OCI-LY7 (cell line): ENCODE measurements around the gene GDAP2. TPM values are rescaled to one million over a fixed set of nuclear protein-coding genes. Genes with fewer than 3 reads are reported as not detected.

ENCODE experiments used
- BruUV-seq: library from RNA; stranded (reverse); fragments of 400-500 nt; replicated peaks from 2 replicates; lab custom pipeline; 2021; lab: Mats Ljungman, UMichigan
- CTCF ChIA-PET: fragments of 300-600 bp; sonication (Branson Sonifier 250); formaldehyde crosslinking; loops from one replicate; lab custom pipeline; 2022; ENCODE audit warnings: antibody characterized with exemption; ENCODE audit not compliant: unreplicated experiment; lab: Charles Lee
- POLR2A ChIA-PET: fragments of 300-600 bp; sonication (Branson Sonifier 250); formaldehyde crosslinking; loops from one replicate; lab custom pipeline; 2022; ENCODE audit warnings: antibody characterized with exemption; lab: Charles Lee
- DNase-seq: peaks from one replicate; pipeline ENCODE4 v3.0.0-alpha.2; 2015; ENCODE audit warnings: low spot score
- H2AFZ ChIP-seq: fragments of 200-600 bp; sonication (generic), shearing (Covaris generic); 2 replicates; pipeline ENCODE4 v1.6.1; 2014; ENCODE audit warnings: mild to moderate bottlenecking, antibody characterized with exemption, low read length, moderate library complexity
- H3K27ac ChIP-seq: fragments of 200-600 bp; sonication (generic); 2 replicates; pipeline ENCODE4 v1.5.1; 2014; ENCODE audit warnings: mixed run types, low read depth, mild to moderate bottlenecking, moderate library complexity, low read length, inconsistent platforms; ENCODE audit not compliant: poor library complexity, severe bottlenecking
- H3K36me3 ChIP-seq: fragments of 200-600 bp; sonication (generic); 2 replicates; pipeline ENCODE4 v1.6.1; 2014; ENCODE audit warnings: mild to moderate bottlenecking, antibody characterized with exemption, low read length, moderate library complexity, mixed read lengths; ENCODE audit not compliant: insufficient read depth
- H3K4me1 ChIP-seq: fragments of 200-600 bp; sonication (generic); 2 replicates; pipeline ENCODE4 v1.5.1; 2014; ENCODE audit warnings: mild to moderate bottlenecking, low read length; ENCODE audit not compliant: insufficient read depth, poor library complexity, severe bottlenecking
- H3K4me2 ChIP-seq: fragments of 200-600 bp; sonication (generic); 2 replicates; pipeline ENCODE4 v1.6.1; 2014; ENCODE audit warnings: mild to moderate bottlenecking, low read length
- H3K4me3 ChIP-seq: fragments of 200-600 bp; sonication (generic); 2 replicates; pipeline ENCODE4 v1.5.1; 2014; ENCODE audit warnings: mild to moderate bottlenecking, low read depth, low read length; ENCODE audit not compliant: poor library complexity, severe bottlenecking
- H3K79me2 ChIP-seq: fragments of 200-600 bp; sonication (generic); 2 replicates; pipeline ENCODE4 v1.6.1; 2016; ENCODE audit warnings: low read depth, mild to moderate bottlenecking, low read length, moderate library complexity, mixed read lengths; ENCODE audit not compliant: insufficient read depth
- H3K9me2 ChIP-seq: fragments of 200-600 bp; sonication (generic); 2 replicates; pipeline ENCODE4 v1.6.1; 2016; ENCODE audit warnings: mild to moderate bottlenecking, low read length, mixed read lengths; ENCODE audit not compliant: insufficient read depth
- H3K9me3 ChIP-seq: fragments of 200-600 bp; sonication (generic); 2 replicates; pipeline ENCODE4 v1.6.1; 2014; ENCODE audit warnings: mild to moderate bottlenecking, mixed run types, low read length, mixed read lengths
- H4K20me1 ChIP-seq: fragments of 200-600 bp; sonication (generic); 2 replicates; pipeline ENCODE4 v1.6.1; 2014; ENCODE audit warnings: mild to moderate bottlenecking, antibody characterized with exemption, low read length, moderate library complexity, mixed read lengths; ENCODE audit not compliant: insufficient read depth
- CTCF ChIP-seq: fragments of 200-600 bp; sonication (generic); conservative IDR thresholded peaks from 2 replicates; pipeline ENCODE4 v1.5.1; 2014; ENCODE audit warnings: mild to moderate bottlenecking, antibody characterized with exemption, low read length, moderate library complexity, mixed read lengths
- EZH2phosphoT487 ChIP-seq: fragments of 200-600 bp; sonication (generic); IDR thresholded peaks from 2 replicates; pipeline ENCODE4 v1.6.1; 2018; ENCODE audit warnings: low read depth, borderline replicate concordance, mild to moderate bottlenecking, mixed run types, antibody characterized with exemption, low read length, moderate library complexity, mixed read lengths
- intact Hi-C: fragments of 100-400 bp; cut with micrococcal nuclease; formaldehyde crosslinking; loops from one replicate; pipeline ENCODE4 v1.10.0; 2022; ENCODE audit not compliant: unreplicated experiment
- total RNA-seq, 2 experiments: library from RNA; depleted of rRNA in 1 of 2; stranded (reverse); fragments of >200 nt in 1 of 2; shearing (Covaris generic) in 1 of 2; gene quantifications; 2 replicates each; pipeline ENCODE4 v1.2.3, GENCODE V29; 2014 to 2022

GDAP2 gene
- total RNA-seq, 2 experiments from 2014 or later, result 13.9 to 26.8 TPM

- Histone ChIP-seq H2AFZ (no peak overlapping the region), H3K4me2 (no peak overlapping the region), H3K4me1 (no peaks in the 10 kb centered on the region), H3K79me2 (no peaks in the 10 kb centered on the region), H3K27ac (no peak overlapping the region), H3K36me3 (no peaks in the 10 kb centered on the region), H4K20me1 (no peaks in the 10 kb centered on the region), H3K9me3 (peaks cover 10% of the 10 kb centered on the region; the same call in 1 of the 2 replicates), H3K9me2 (no peaks in the 10 kb centered on the region), H3K4me3 (no peak overlapping the region)
- no peak for DNase-seq
- intact Hi-C loops, result no loop called here
- BruUV-seq, result no TSS peak
- TF ChIP-seq EZH2phosphoT487, result no peak
- ChIA-PET POLR2A (interaction anchor here (1.1 to 2.0 kb wide), 3 partner anchors 10 to 55 kb away, joined by 3 to 7 read pairs (median 3); no protein-coding TSS in a partner anchor), CTCF (no interaction called here)
These were observed 104.8 kb downstream of the GDAP2 start for GRCh38 chr1:117824616-117825015.

GRCh38 chr1:117821774-117822482 is 107.5 kb downstream of the GDAP2 start:
- ChIA-PET CTCF (no interaction called here), POLR2A (interaction anchor here (0.5 kb wide), 1 partner anchor 20 kb away, joined by 3 read pairs; no protein-coding TSS in a partner anchor)
- intact Hi-C loops, result no loop called here
- peaks cover 10% of the 10 kb centered on the region; the same call in 1 of the 2 replicates for H3K9me3 ChIP-seq
- no peaks in the 10 kb centered on the region for H3K79me2 ChIP-seq
- BruUV-seq, result no TSS peak
- H3K36me3 ChIP-seq, result no peaks in the 10 kb centered on the region
- peak; percentile 67 for DNase-seq
- no peaks in the 10 kb centered on the region for H3K9me2 ChIP-seq
- no peaks in the 10 kb centered on the region for H3K4me1 ChIP-seq
- H3K27ac ChIP-seq, result no peak overlapping the region
- no peak overlapping the region for H3K4me3 ChIP-seq
- H4K20me1 ChIP-seq, result no peaks in the 10 kb centered on the region
- no peak overlapping the region for H2AFZ ChIP-seq
- no peak for TF ChIP-seq EZH2phosphoT487
- TF ChIP-seq CTCF, result no peak
- H3K4me2 ChIP-seq, result no peak overlapping the region

DNA sequence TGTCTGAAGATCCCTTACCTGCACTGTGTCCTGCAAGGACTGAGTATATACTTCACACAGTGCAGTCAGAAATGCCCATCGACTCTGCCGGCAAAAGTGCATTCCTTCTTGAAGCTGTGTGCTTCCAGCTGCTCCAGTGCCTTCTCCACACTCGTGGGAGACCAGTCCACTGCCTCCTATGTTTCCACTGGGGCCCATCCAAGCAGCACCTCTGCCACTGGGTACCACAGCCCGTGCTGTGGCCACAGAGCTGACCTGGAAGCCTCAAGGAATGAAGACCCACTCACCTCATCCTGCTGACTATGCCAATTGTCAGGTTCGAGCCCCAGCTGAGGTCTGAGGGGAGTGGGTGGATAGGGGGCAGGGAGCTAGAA is 108.1 kb downstream of the GDAP2 start:
- POLR2A ChIA-PET, result interaction anchor here (0.5 kb wide), 1 partner anchor 20 kb away, joined by 3 read pairs; no protein-coding TSS in a partner anchor
- BruUV-seq, result no TSS peak

More for the DNA sequence above, 108.1 kb downstream of the GDAP2 start:
- Histone ChIP-seq H2AFZ (no peak overlapping the region), H3K36me3 (no peaks in the 10 kb centered on the region), H3K9me2 (no peaks in the 10 kb centered on the region), H3K9me3 (peaks cover 10% of the 10 kb centered on the region; the same call in 1 of the 2 replicates), H4K20me1 (no peaks in the 10 kb centered on the region), H3K4me2 (no peak overlapping the region), H3K27ac (no peak overlapping the region), H3K4me1 (no peaks in the 10 kb centered on the region), H3K4me3 (no peak overlapping the region), H3K79me2 (no peaks in the 10 kb centered on the region)
- CTCF ChIA-PET, result no interaction called here
- TF ChIP-seq CTCF (no peak), EZH2phosphoT487 (no peak)
- no peak for DNase-seq
- intact Hi-C loops, result no loop called here
